ENCODE data around the gene TAB3. TPM values are rescaled to one million over a fixed set of nuclear protein-coding genes. Genes with fewer than 3 reads are reported as not detected.

TAB3 gene
- total RNA-seq = 26.4 and 27.2 TPM in 2 replicates
- 5.9 TPM for polyA plus RNA-seq (2012)

GRCh38 chrX:30889147-30890140 is at the start of gene TAB3:
Gene TAB3 (minus strand): TSS chrX:30889254. CDS start chrX:30859588, 29,666 bp downstream.
- peak; percentile 95 for DNase-seq (ENCODE audit: low read depth)

GRCh38 chrX:30938295-30938694 is 49.2 kb upstream of the TAB3 start:
- no peak for DNase-seq (ENCODE audit: low read depth)

- DNase-seq (ENCODE audit: low read depth) = peak; percentile 46
Measured at GRCh38 chrX:30935985-30936384, 46.9 kb upstream of the TAB3 start.

GRCh38 chrX:30931920-30932319 is 42.9 kb upstream of the TAB3 start:
- no peak for DNase-seq (ENCODE audit: low read depth)

- DNase-seq (ENCODE audit: low read depth) = no peak
Measured at GRCh38 chrX:30930679-30931078, 41.6 kb upstream of the TAB3 start.

- no peak for DNase-seq (ENCODE audit: low read depth)
Measured at GRCh38 chrX:30930143-30930542, 41.1 kb upstream of the TAB3 start.

- DNase-seq (ENCODE audit: low read depth) = no peak
Measured at GRCh38 chrX:30920271-30920670, 31.2 kb upstream of the TAB3 start.

GRCh38 chrX:30918480-30918879 is 29.4 kb upstream of the TAB3 start:
- DNase-seq (ENCODE audit: low read depth) = no peak

- DNase-seq (ENCODE audit: low read depth) = no peak
Measured at GRCh38 chrX:30913492-30913891, 24.4 kb upstream of the TAB3 start.

GRCh38 chrX:30910124-30910860 is 21.2 kb upstream of the TAB3 start:
- DNase-seq (ENCODE audit: low read depth) = no peak

- DNase-seq (ENCODE audit: low read depth) = peak; percentile 60
Measured at GRCh38 chrX:30906726-30907125, 17.7 kb upstream of the TAB3 start.

- no peak for DNase-seq (ENCODE audit: low read depth)
Measured at GRCh38 chrX:30905321-30905720, 16.3 kb upstream of the TAB3 start.

GRCh38 chrX:30904632-30905031 is 15.6 kb upstream of the TAB3 start:
- DNase-seq (ENCODE audit: low read depth) = no peak

- DNase-seq (ENCODE audit: low read depth) = no peak
Measured at GRCh38 chrX:30904186-30904585, 15.1 kb upstream of the TAB3 start.

GRCh38 chrX:30900227-30900626 is 11.2 kb upstream of the TAB3 start:
- no peak for DNase-seq (ENCODE audit: low read depth)

GRCh38 chrX:30898886-30899285 is 9.8 kb upstream of the TAB3 start:
- DNase-seq (ENCODE audit: low read depth) = no peak

GRCh38 chrX:30895370-30895769 is 6.3 kb upstream of the TAB3 start:
- no peak for DNase-seq (ENCODE audit: low read depth)

- no peak for DNase-seq (ENCODE audit: low read depth)
Measured at GRCh38 chrX:30893206-30893605, 4.2 kb upstream of the TAB3 start.

GRCh38 chrX:30892591-30892990 is 3.5 kb upstream of the TAB3 start:
- DNase-seq (ENCODE audit: low read depth) = no peak

- DNase-seq (ENCODE audit: low read depth) = no peak
Measured at GRCh38 chrX:30888526-30889146, 418 bp downstream of the TAB3 start.

GRCh38 chrX:30887721-30888120 is 1.3 kb downstream of the TAB3 start:
- DNase-seq (ENCODE audit: low read depth) = no peak

GRCh38 chrX:30887288-30887687 is 1.8 kb downstream of the TAB3 start:
- DNase-seq (ENCODE audit: low read depth) = no peak

Data from myocyte (in vitro differentiated cells).